DND-41 (cell line): ENCODE results near the gene CLPTM1L.

Source experiments
- ATAC-seq: fragments of 200-7000 bp; cut with Tn5 transposase; 3 replicates; pipeline ENCODE4 v1.9.1; 2021; ENCODE audit warnings: low read depth; ENCODE audit not compliant: insufficient read depth
- DNase-seq: peaks from one replicate; pipeline ENCODE4 v3.0.0-alpha.2; 2020
- H2AFZ ChIP-seq: 2 replicates; pipeline ENCODE4 v1.6.0; 2012; ENCODE audit warnings: low read depth, low read length
- H3K27ac ChIP-seq: 2 replicates; pipeline ENCODE4 v1.5.1; 2012; ENCODE audit warnings: low read length, inconsistent platforms
- H3K27me3 ChIP-seq: fragments of 200-600 bp; sonication (generic); 2 replicates; pipeline ENCODE4 v1.6.0; 2012; ENCODE audit warnings: low read length, mild to moderate bottlenecking, inconsistent platforms; ENCODE audit not compliant: insufficient read depth, poor library complexity
- H3K36me3 ChIP-seq: 2 replicates; pipeline ENCODE4 v1.5.1; 2012; ENCODE audit warnings: low read length, inconsistent platforms; ENCODE audit not compliant: insufficient read depth
- H3K4me1 ChIP-seq: 2 replicates; pipeline ENCODE4 v1.5.1; 2012; ENCODE audit warnings: mild to moderate bottlenecking, low read length; ENCODE audit not compliant: insufficient read depth
- H3K4me2 ChIP-seq: 2 replicates; pipeline ENCODE4 v1.6.0; 2012; ENCODE audit warnings: mild to moderate bottlenecking, moderate library complexity, low read length, inconsistent platforms; ENCODE audit not compliant: insufficient read depth
- H3K4me3 ChIP-seq, 2 experiments: fragments of 200-600 bp in 1 of 2; shearing (Covaris generic) in 1 of 2; 2 replicates each; pipeline ENCODE4 v1.5.1; 2012 to 2016; ENCODE audit warnings: inconsistent platforms in 2 of 2, low read length in 2 of 2, mild to moderate bottlenecking in 2 of 2, low read depth in 1 of 2, moderate library complexity in 1 of 2
- H3K79me2 ChIP-seq: 2 replicates; pipeline ENCODE4 v1.6.0; 2012; ENCODE audit warnings: low read length, inconsistent platforms; ENCODE audit not compliant: insufficient read depth
- H3K9ac ChIP-seq: 2 replicates; pipeline ENCODE4 v1.6.0; 2012; ENCODE audit warnings: low read depth, mild to moderate bottlenecking, inconsistent platforms, low read length, moderate library complexity
- H3K9me3 ChIP-seq: 2 replicates; pipeline ENCODE4 v1.5.1; 2012; ENCODE audit warnings: low read length, moderate library complexity, mild to moderate bottlenecking, inconsistent platforms; ENCODE audit not compliant: insufficient read depth, severe bottlenecking
- H4K20me1 ChIP-seq: 2 replicates; pipeline ENCODE4 v1.6.0; 2012; ENCODE audit warnings: low read length; ENCODE audit not compliant: insufficient read depth
- CTCF ChIP-seq: IDR thresholded peaks from 2 replicates; pipeline ENCODE4 v1.5.1; 2012; ENCODE audit warnings: borderline replicate concordance, low read length, moderate library complexity, mild to moderate bottlenecking; ENCODE audit not compliant: poor library complexity, severe bottlenecking; ENCODE audit errors: extremely low read depth
- EZH2 ChIP-seq: IDR thresholded peaks from 3 replicates; pipeline ENCODE4 v1.6.1; 2012; ENCODE audit warnings: borderline replicate concordance, low read depth, mild to moderate bottlenecking, moderate library complexity, low read length, inconsistent platforms; ENCODE audit not compliant: severe bottlenecking

The CLPTM1L gene

GRCh38 chr5:1371218-1371971 is 26.5 kb upstream of the CLPTM1L start:
- Histone ChIP-seq H3K79me2 (no peaks in the 10 kb centered on the region), H3K4me1 (no peaks in the 10 kb centered on the region), H3K27ac (no peak overlapping the region), H3K27me3 (no peaks in the 10 kb centered on the region), H3K4me3 (no peak overlapping the region), H3K9me3 (no peaks in the 10 kb centered on the region), H3K36me3 (no peaks in the 10 kb centered on the region), H4K20me1 (no peaks in the 10 kb centered on the region), H3K4me2 (no peak overlapping the region), H3K9ac (no peak overlapping the region), H2AFZ (no peak overlapping the region)
- DNase-seq (no peak), ATAC-seq (no peak)
- no peak for TF ChIP-seq EZH2
- TF ChIP-seq CTCF: no peak

- no peaks in the 10 kb centered on the region for H4K20me1 ChIP-seq
- no peak overlapping the region for H3K27ac ChIP-seq
- DNase-seq (no peak), ATAC-seq (no peak)
- no peaks in the 10 kb centered on the region for H3K9me3 ChIP-seq
- no peaks in the 10 kb centered on the region for H3K36me3 ChIP-seq
- no peaks in the 10 kb centered on the region for H3K79me2 ChIP-seq
- no peak overlapping the region for H3K4me3 ChIP-seq
- H2AFZ ChIP-seq: no peak overlapping the region
- H3K27me3 ChIP-seq: no peaks in the 10 kb centered on the region
- TF ChIP-seq EZH2 (no peak), CTCF (no peak)
- no peaks in the 10 kb centered on the region for H3K4me1 ChIP-seq
- H3K9ac ChIP-seq: no peak overlapping the region
- no peak overlapping the region for H3K4me2 ChIP-seq
These were observed 25.1 kb upstream of the CLPTM1L start for GRCh38 chr5:1370006-1370405.

- no peaks in the 10 kb centered on the region for H3K79me2 ChIP-seq
- peaks cover 5% of the 10 kb centered on the region for H3K4me1 ChIP-seq
- peaks cover 1% of the 10 kb centered on the region for H3K27me3 ChIP-seq
- H3K36me3 ChIP-seq: no peaks in the 10 kb centered on the region
- TF ChIP-seq CTCF (no peak), EZH2 (no peak)
- no peak overlapping the region for H3K4me2 ChIP-seq
- no peak overlapping the region for H3K27ac ChIP-seq
- no peaks in the 10 kb centered on the region for H3K9me3 ChIP-seq
- ATAC-seq (no peak), DNase-seq (no peak)
- no peak overlapping the region for H2AFZ ChIP-seq
- no peak overlapping the region for H3K4me3 ChIP-seq
- no peaks in the 10 kb centered on the region for H4K20me1 ChIP-seq
- no peak overlapping the region for H3K9ac ChIP-seq
These were observed 23.9 kb upstream of the CLPTM1L start for GRCh38 chr5:1368756-1369155.

- Histone ChIP-seq H3K4me3 (no peak overlapping the region), H3K4me1 (peaks cover 5% of the 10 kb centered on the region), H4K20me1 (no peaks in the 10 kb centered on the region), H3K9me3 (no peaks in the 10 kb centered on the region), H3K36me3 (no peaks in the 10 kb centered on the region), H3K27me3 (peaks cover 5% of the 10 kb centered on the region), H3K27ac (no peak overlapping the region), H3K4me2 (no peak overlapping the region), H3K9ac (no peak overlapping the region), H3K79me2 (no peaks in the 10 kb centered on the region), H2AFZ (no peak overlapping the region)
- no peak for TF ChIP-seq CTCF
- no peak for TF ChIP-seq EZH2
- DNase-seq (no peak), ATAC-seq (no peak)
These were observed 23.3 kb upstream of the CLPTM1L start for GRCh38 chr5:1368236-1368635.
